Hematopoietic multipotent progenitor cell treated with erythropoietin and hydrocortisone succinate and interleukin-3 and kit ligand, for 6 days (in vitro differentiated cells): Measurements from ENCODE around the gene SLC35B2.

Experiments used
- DNase-seq: peaks from one replicate; pipeline ENCODE4 v3.0.0-alpha.2; 2015

Gene SLC35B2

GRCh38 chr6:44219815-44220784 is 37.2 kb downstream of the SLC35B2 start:
- DNase-seq, result no peak

GRCh38 chr6:44219053-44219814 is 38.1 kb downstream of the SLC35B2 start:
- DNase-seq, result peak; percentile 77

GRCh38 chr6:44217332-44218143 is 39.8 kb downstream of the SLC35B2 start:
- no peak for DNase-seq

- peak; percentile 43 for DNase-seq
Measured at GRCh38 chr6:44216677-44217331, 40.5 kb downstream of the SLC35B2 start, which contains the start of gene MYMX. MYMX (plus strand) TSS chr6:44216926; CDS start chr6:44217472, 546 bp downstream.

GRCh38 chr6:44214307-44214706 is 43.0 kb downstream of the SLC35B2 start:
- DNase-seq, result no peak

- DNase-seq, result no peak
Measured at GRCh38 chr6:44211284-44211683, 46.0 kb downstream of the SLC35B2 start.

- DNase-seq, result no peak
Measured at GRCh38 chr6:44207966-44208365, 49.4 kb downstream of the SLC35B2 start.
